Natural killer cell (primary cell): Measurements from ENCODE around the gene COL1A2. TPM values are rescaled to one million over a fixed set of nuclear protein-coding genes. Genes with fewer than 3 reads are reported as not detected.

Source experiments
- ATAC-seq, 3 donors: fragments of 150-1000 bp in 2 of 3; fragments of 200-7000 bp in 1 of 3; cut with Tn5 transposase; 1 replicate in 1 of 3; 2 replicates in 2 of 3; pipeline ENCODE4 v1.10.0; 2021; ENCODE audit warnings: mild to moderate bottlenecking in 2 of 3, moderate library complexity in 2 of 3
- DNase-seq, 2 donors: peaks; one replicate each; pipeline versions ENCODE4 v3.0.0 to v3.0.0-alpha.2; 2013 to 2021; ENCODE audit warnings: mixed read lengths in 1 of 2
- H3K27ac ChIP-seq: one replicate; pipeline ENCODE4 v1.5.1; 2013; ENCODE audit warnings: mild to moderate bottlenecking, low read length
- H3K27me3 ChIP-seq: one replicate; pipeline ENCODE4 v1.6.1; 2013; ENCODE audit warnings: low read length; ENCODE audit not compliant: control insufficient read depth, insufficient read depth
- H3K36me3 ChIP-seq: one replicate; pipeline ENCODE4 v1.6.1; 2013; ENCODE audit warnings: low read length; ENCODE audit not compliant: control insufficient read depth, insufficient read depth
- H3K4me1 ChIP-seq: one replicate; pipeline ENCODE4 v1.6.1; 2013; ENCODE audit warnings: low read length; ENCODE audit not compliant: control insufficient read depth, insufficient read depth
- H3K4me3 ChIP-seq: one replicate; pipeline ENCODE4 v1.5.1; 2013; ENCODE audit warnings: low read length
- H3K9me3 ChIP-seq: one replicate; pipeline ENCODE4 v1.6.1; 2013; ENCODE audit warnings: low read length; ENCODE audit not compliant: control insufficient read depth, insufficient read depth
- H3K27ac Mint-ChIP-seq, 2 donors: one replicate each; pipeline ENCODE4 v1.8.0; 2022; ENCODE audit warnings: mild to moderate bottlenecking in 2 of 2, mixed read lengths in 2 of 2, moderate library complexity in 1 of 2
- H3K27me3 Mint-ChIP-seq, 2 donors: one replicate each; pipeline ENCODE4 v1.8.0; 2022; ENCODE audit warnings: low read depth in 2 of 2, mixed read lengths in 2 of 2
- H3K36me3 Mint-ChIP-seq: one replicate; pipeline ENCODE4 v1.8.0; 2022; ENCODE audit warnings: mixed read lengths
- H3K4me1 Mint-ChIP-seq, 2 donors: one replicate each; pipeline ENCODE4 v1.8.0; 2022; ENCODE audit warnings: mixed read lengths in 2 of 2
- H3K4me3 Mint-ChIP-seq: one replicate; pipeline ENCODE4 v1.8.0; 2022; ENCODE audit warnings: mild to moderate bottlenecking, moderate library complexity, mixed read lengths
- H3K9me3 Mint-ChIP-seq, 2 donors: one replicate each; pipeline ENCODE4 v1.8.0; 2022; ENCODE audit warnings: mixed read lengths in 2 of 2
- CTCF ChIP-seq: fragments of 200-600 bp; IDR thresholded peaks from one replicate; pipeline ENCODE4 v1.8.0; 2022; ENCODE audit warnings: antibody characterized with exemption
- WGBS: methylation state at CpG from one replicate; pipeline ENCODE4 v1.1.7; 2013; ENCODE audit warnings: missing lambda C conversion rate; ENCODE audit not compliant: insufficient coverage; 5-methylcytosine and 5-hydroxymethylcytosine counted together
- intact Hi-C: fragments of 100-400 bp; cut with micrococcal nuclease; formaldehyde crosslinking; loops from one replicate; pipeline ENCODE4 v1.14.2; 2022
- total RNA-seq, 4 donors: library from RNA; stranded (reverse); fragments of 120-200 nt in 1 of 4; gene quantifications; one replicate each; pipeline versions ENCODE4 v1.2.3 to v1.2.4, GENCODE V29; 2013 to 2022

COL1A2 gene
- total RNA-seq, 3 donors from 2014 or later (not counting 1 experiment from before 2014, with no cell fraction given), result not detected

- H3K9me3 ChIP-seq, result no peaks in the 10 kb centered on the region
- H3K9me3 Mint-ChIP-seq, result peaks cover 2 to 3% of the 10 kb centered on the region in 2 donors
- no peak overlapping the region for H3K4me3 Mint-ChIP-seq
- ATAC-seq (no peak), DNase-seq (no peak)
- no peak overlapping the region for H3K27ac ChIP-seq
- H3K4me1 ChIP-seq, result no peaks in the 10 kb centered on the region
- peaks cover 0 to 3% of the 10 kb centered on the region in 2 donors for H3K27me3 Mint-ChIP-seq
- no peak overlapping the region for H3K27ac Mint-ChIP-seq
- no peaks in the 10 kb centered on the region for H3K36me3 ChIP-seq
- WGBS, result 96% methylated on average over 3 of the region's 3 CpGs
- intact Hi-C loops, result no loop called here
- no peaks in the 10 kb centered on the region for H3K36me3 Mint-ChIP-seq
- no peak for TF ChIP-seq CTCF
- no peaks in the 10 kb centered on the region for H3K27me3 ChIP-seq
- H3K4me1 Mint-ChIP-seq, result no peaks in the 10 kb centered on the region
- no peak overlapping the region for H3K4me3 ChIP-seq
These were observed 28.5 kb upstream of the COL1A2 start for GRCh38 chr7:94366163-94366562.

- H3K9me3 Mint-ChIP-seq, result peaks cover 2 to 3% of the 10 kb centered on the region in 2 donors
- no peak overlapping the region for H3K27ac ChIP-seq
- no peak overlapping the region for H3K4me3 ChIP-seq
- ATAC-seq, result no peak
- H3K36me3 Mint-ChIP-seq, result no peaks in the 10 kb centered on the region
- H3K4me3 Mint-ChIP-seq, result no peak overlapping the region
- WGBS, result 93% methylated on average over 3 of the region's 4 CpGs
- H3K36me3 ChIP-seq, result no peaks in the 10 kb centered on the region
- peaks cover 0 to 3% of the 10 kb centered on the region in 2 donors for H3K27me3 Mint-ChIP-seq
- no peaks in the 10 kb centered on the region for H3K4me1 Mint-ChIP-seq
- H3K27ac Mint-ChIP-seq, result no peak overlapping the region
- H3K9me3 ChIP-seq, result no peaks in the 10 kb centered on the region
- H3K27me3 ChIP-seq, result no peaks in the 10 kb centered on the region
- intact Hi-C loops, result no loop called here
- no peak for TF ChIP-seq CTCF
- H3K4me1 ChIP-seq, result no peaks in the 10 kb centered on the region
- no peak for DNase-seq
These were observed 27.9 kb upstream of the COL1A2 start for GRCh38 chr7:94366832-94367231.

GRCh38 chr7:94367949-94368348 is 26.7 kb upstream of the COL1A2 start:
- H3K27me3 ChIP-seq, result no peaks in the 10 kb centered on the region
- no peak overlapping the region for H3K27ac Mint-ChIP-seq
- no peak overlapping the region for H3K4me3 Mint-ChIP-seq
- no peaks in the 10 kb centered on the region for H3K4me1 Mint-ChIP-seq
- intact Hi-C loops, result no loop called here
- H3K9me3 Mint-ChIP-seq, result peaks cover 0 to 3% of the 10 kb centered on the region in 2 donors
- no peak overlapping the region for H3K27ac ChIP-seq
- no peak for ATAC-seq
- no peak overlapping the region for H3K4me3 ChIP-seq
- TF ChIP-seq CTCF, result no peak
- no peaks in the 10 kb centered on the region for H3K9me3 ChIP-seq
- no peaks in the 10 kb centered on the region for H3K36me3 ChIP-seq
- no peak for DNase-seq
- no peaks in the 10 kb centered on the region for H3K4me1 ChIP-seq
- 95% methylated on average over 1 of the region's 2 CpGs for WGBS
- no peaks in the 10 kb centered on the region for H3K36me3 Mint-ChIP-seq
- peaks cover 0 to 3% of the 10 kb centered on the region in 2 donors for H3K27me3 Mint-ChIP-seq

DNA sequence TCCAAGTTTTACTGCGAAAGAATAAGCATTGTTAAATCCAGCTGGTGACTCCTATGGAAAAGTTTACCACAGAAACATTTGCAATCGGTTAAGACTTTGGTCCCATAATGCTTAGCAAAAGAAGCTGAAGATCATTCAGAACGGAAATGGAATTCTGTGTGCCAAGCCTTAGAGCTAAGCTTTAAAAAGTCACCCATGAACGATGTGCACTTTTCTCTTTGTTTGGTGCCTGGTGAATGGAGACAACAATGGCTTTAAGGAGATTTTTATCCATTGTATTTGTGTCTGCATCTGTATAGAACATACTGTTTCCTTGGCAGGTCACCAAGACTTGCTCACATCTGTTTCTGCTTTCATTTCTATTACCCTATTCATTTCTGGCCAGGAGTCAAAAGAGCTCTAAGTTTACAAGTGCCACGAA is 26.3 kb upstream of the COL1A2 start:
- Mint-ChIP-seq H3K9me3 (peaks cover 0 to 3% of the 10 kb centered on the region in 2 donors), H3K36me3 (no peaks in the 10 kb centered on the region), H3K4me1 (no peaks in the 10 kb centered on the region), H3K4me3 (no peak overlapping the region), H3K27me3 (peaks cover 0 to 3% of the 10 kb centered on the region in 2 donors), H3K27ac (no peak overlapping the region)
- no peaks in the 10 kb centered on the region for H3K36me3 ChIP-seq
- H3K9me3 ChIP-seq, result no peaks in the 10 kb centered on the region
- H3K27ac ChIP-seq, result no peak overlapping the region
- DNase-seq (no peak), ATAC-seq (no peak)
- H3K4me1 ChIP-seq, result no peaks in the 10 kb centered on the region
- H3K27me3 ChIP-seq, result no peaks in the 10 kb centered on the region
- intact Hi-C loops, result no loop called here
- H3K4me3 ChIP-seq, result no peak overlapping the region
- 57% methylated on average over 4 of the region's 5 CpGs for WGBS
- TF ChIP-seq CTCF, result no peak
